Hepatocyte (in vitro differentiated cells): ENCODE data around the gene LGALS3BP. TPM values are rescaled to one million over a fixed set of nuclear protein-coding genes. Genes with fewer than 3 reads are reported as not detected.
"Not testable (repeated sequence)": the region's sequence is repeated elsewhere in the genome, so short reads cannot be mapped to it uniquely, and the experiment has no call there.

ENCODE experiments used
- DNase-seq: peaks from one replicate; pipeline ENCODE4 v3.0.0-alpha.2; 2016; ENCODE audit warnings: low spot score
- H2AFZ ChIP-seq: fragments of 200-600 bp; sonication (generic); 2 replicates; pipeline ENCODE4 v1.6.0; 2016; ENCODE audit warnings: antibody characterized with exemption, mild to moderate bottlenecking
- H3K27ac ChIP-seq: fragments of 200-600 bp; sonication (generic); 2 replicates; pipeline ENCODE4 v1.5.1; 2016; ENCODE audit warnings: mild to moderate bottlenecking
- H3K27me3 ChIP-seq: fragments of 200-600 bp; sonication (generic); 2 replicates; pipeline ENCODE4 v1.6.1; 2016
- H3K36me3 ChIP-seq: fragments of 200-600 bp; sonication (generic); replicated peaks from 2 replicates; pipeline ENCODE4 v1.5.1; 2016; ENCODE audit warnings: low read depth; ENCODE audit not compliant: insufficient read depth
- H3K4me1 ChIP-seq: fragments of 200-600 bp; sonication (generic); 2 replicates; pipeline ENCODE4 v1.5.1; 2016; ENCODE audit warnings: mild to moderate bottlenecking, moderate library complexity; ENCODE audit not compliant: insufficient read depth
- H3K4me2 ChIP-seq: fragments of 200-600 bp; sonication (generic); 2 replicates; pipeline ENCODE4 v1.6.0; 2016
- H3K4me3 ChIP-seq: fragments of 200-600 bp; sonication (generic); 2 replicates; pipeline ENCODE4 v1.5.1; 2016; ENCODE audit warnings: mild to moderate bottlenecking
- H3K79me2 ChIP-seq: fragments of 200-600 bp; sonication (generic); 2 replicates; pipeline ENCODE4 v1.6.0; 2017; ENCODE audit warnings: mild to moderate bottlenecking
- H3K9me2 ChIP-seq: fragments of 200-600 bp; sonication (generic); replicated peaks from 2 replicates; pipeline ENCODE4 v1.6.0; 2017; ENCODE audit warnings: mild to moderate bottlenecking; ENCODE audit not compliant: insufficient read depth
- H3K9me3 ChIP-seq: fragments of 200-600 bp; sonication (generic); 2 replicates; pipeline ENCODE4 v1.5.1; 2016; ENCODE audit warnings: low read depth, mild to moderate bottlenecking
- H4K20me1 ChIP-seq: fragments of 200-600 bp; sonication (generic); 2 replicates; pipeline ENCODE4 v1.6.0; 2016; ENCODE audit warnings: mild to moderate bottlenecking; ENCODE audit not compliant: insufficient read depth, poor library complexity, severe bottlenecking
- EZH2 ChIP-seq: fragments of 200-600 bp; sonication (generic); IDR thresholded peaks from 2 replicates; pipeline ENCODE4 v1.6.1; 2016; ENCODE audit warnings: antibody characterized with exemption, mild to moderate bottlenecking, borderline replicate concordance
- EZH2phosphoT487 ChIP-seq: fragments of 200-600 bp; sonication (generic); IDR thresholded peaks from one replicate; pipeline ENCODE4 v1.6.1; 2018; ENCODE audit warnings: antibody characterized with exemption, mild to moderate bottlenecking, low read depth, moderate library complexity; ENCODE audit not compliant: unreplicated experiment, severe bottlenecking
- WGBS: methylation state at CpG from one replicate; pipeline ENCODE4 v1.1.6; 2016; ENCODE audit warnings: low lambda C conversion rate; ENCODE audit errors: missing lambda C conversion rate; 5-methylcytosine and 5-hydroxymethylcytosine counted together
- polyA plus RNA-seq: library from polyadenylated mRNA; unstranded; fragments of >200 nt; fragmentation: Nextera tagmentation; extraction: Ambion mirVana; gene quantifications from 2 replicates; pipeline ENCODE4 v1.2.1, GENCODE V29; 2016
- total RNA-seq: library from RNA; depleted of rRNA; stranded (reverse); fragments of >200 nt; gene quantifications from 2 replicates; pipeline ENCODE4 v1.2.3, GENCODE V29; 2014
- TF ChIP-seq, protein P1 (sequence below): fragments of 200-600 bp; sonication (generic); IDR thresholded peaks from 2 replicates; pipeline ENCODE4 v1.5.1; 2016; ENCODE audit warnings: antibody characterized with exemption, mild to moderate bottlenecking; ENCODE audit not compliant: poor library complexity

LGALS3BP gene
- total and polyA plus RNA-seq, 2 experiments from 2014 or later = 305 to 787 TPM

DNA sequence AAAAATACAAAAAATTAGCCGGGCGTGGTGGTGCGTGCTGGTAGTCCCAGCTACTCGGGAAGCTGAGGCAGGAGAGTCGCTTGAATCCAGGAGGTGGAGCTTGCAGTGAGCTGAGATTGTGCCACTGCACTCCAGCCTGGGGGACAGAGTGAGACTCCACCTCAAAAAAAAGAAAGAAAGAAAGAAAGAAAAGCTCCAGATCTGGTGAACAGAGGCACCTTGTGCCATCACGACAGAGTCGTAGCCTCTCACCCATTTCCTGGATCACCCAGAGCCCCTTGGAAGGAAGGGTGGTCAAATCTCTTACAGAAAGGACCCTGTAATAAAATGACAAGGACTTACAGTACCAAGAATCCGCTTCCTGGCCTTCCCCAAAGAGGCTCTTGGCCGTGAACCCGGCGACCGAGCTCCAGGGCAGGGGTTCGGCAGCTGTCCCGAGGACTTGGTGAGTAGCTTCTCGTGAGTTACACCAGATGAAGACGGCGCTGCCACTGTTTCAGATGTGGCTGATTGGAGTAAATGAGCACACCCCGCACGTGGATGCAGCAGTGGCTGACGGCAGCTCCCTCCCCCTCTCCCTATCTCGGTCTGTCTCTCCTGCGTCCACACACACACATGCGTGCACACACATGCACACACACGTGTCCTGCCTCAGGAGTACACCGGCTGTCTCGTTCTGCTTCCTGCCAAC is 13.5 kb downstream of the LGALS3BP start:
- WGBS = 90% methylated on average over 25 of the region's 26 CpGs
- DNase-seq = no peak
- no peak for TF ChIP-seq EZH2phosphoT487
- no peak for TF ChIP-seq EZH2
- TF ChIP-seq, protein P1, sequence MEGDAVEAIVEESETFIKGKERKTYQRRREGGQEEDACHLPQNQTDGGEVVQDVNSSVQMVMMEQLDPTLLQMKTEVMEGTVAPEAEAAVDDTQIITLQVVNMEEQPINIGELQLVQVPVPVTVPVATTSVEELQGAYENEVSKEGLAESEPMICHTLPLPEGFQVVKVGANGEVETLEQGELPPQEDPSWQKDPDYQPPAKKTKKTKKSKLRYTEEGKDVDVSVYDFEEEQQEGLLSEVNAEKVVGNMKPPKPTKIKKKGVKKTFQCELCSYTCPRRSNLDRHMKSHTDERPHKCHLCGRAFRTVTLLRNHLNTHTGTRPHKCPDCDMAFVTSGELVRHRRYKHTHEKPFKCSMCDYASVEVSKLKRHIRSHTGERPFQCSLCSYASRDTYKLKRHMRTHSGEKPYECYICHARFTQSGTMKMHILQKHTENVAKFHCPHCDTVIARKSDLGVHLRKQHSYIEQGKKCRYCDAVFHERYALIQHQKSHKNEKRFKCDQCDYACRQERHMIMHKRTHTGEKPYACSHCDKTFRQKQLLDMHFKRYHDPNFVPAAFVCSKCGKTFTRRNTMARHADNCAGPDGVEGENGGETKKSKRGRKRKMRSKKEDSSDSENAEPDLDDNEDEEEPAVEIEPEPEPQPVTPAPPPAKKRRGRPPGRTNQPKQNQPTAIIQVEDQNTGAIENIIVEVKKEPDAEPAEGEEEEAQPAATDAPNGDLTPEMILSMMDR = no peak
- Histone ChIP-seq H3K4me3 (no peak overlapping the region), H3K79me2 (no peaks in the 10 kb centered on the region), H2AFZ (no peak overlapping the region), H3K4me1 (peaks cover 5% of the 10 kb centered on the region), H3K9me2 (no peaks in the 10 kb centered on the region), H3K27ac (no peak overlapping the region), H4K20me1 (no peaks in the 10 kb centered on the region), H3K36me3 (no peaks in the 10 kb centered on the region), H3K27me3 (no peaks in the 10 kb centered on the region), H3K9me3 (no peaks in the 10 kb centered on the region), H3K4me2 (no peak overlapping the region)

DNA sequence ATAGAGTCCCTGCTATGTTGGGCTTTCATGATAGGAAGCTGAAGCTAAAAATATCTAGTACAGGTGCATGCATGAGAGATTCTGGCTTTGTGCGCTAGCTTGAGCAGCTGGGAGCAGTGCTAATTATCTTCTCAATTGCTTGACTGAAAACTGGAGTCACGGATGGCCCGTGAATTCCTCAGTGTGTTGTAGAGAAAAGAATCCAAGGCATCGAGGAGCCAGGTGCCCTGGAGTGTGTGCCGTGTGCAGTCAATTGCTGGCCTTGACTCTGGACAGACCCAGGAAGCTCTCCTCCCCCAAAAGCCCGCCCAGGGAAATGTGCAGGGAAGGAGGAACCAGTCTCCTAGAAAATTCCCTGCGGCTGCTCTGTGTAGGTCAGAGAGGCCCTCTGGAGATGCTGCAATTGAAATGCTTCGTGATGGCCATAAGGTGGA is 14.2 kb downstream of the LGALS3BP start:
- Histone ChIP-seq H4K20me1 (no peaks in the 10 kb centered on the region), H3K27me3 (no peaks in the 10 kb centered on the region), H3K9me2 (no peaks in the 10 kb centered on the region), H3K79me2 (no peaks in the 10 kb centered on the region), H3K27ac (no peak overlapping the region), H2AFZ (no peak overlapping the region), H3K36me3 (no peaks in the 10 kb centered on the region), H3K4me3 (no peak overlapping the region), H3K9me3 (no peaks in the 10 kb centered on the region), H3K4me1 (peaks cover 11% of the 10 kb centered on the region), H3K4me2 (no peak overlapping the region)
- TF ChIP-seq EZH2phosphoT487 (no peak), EZH2 (no peak)
- TF ChIP-seq, protein P1 = no peak
- WGBS = 80% methylated on average over 8 of the region's 8 CpGs
- no peak for DNase-seq

DNA sequence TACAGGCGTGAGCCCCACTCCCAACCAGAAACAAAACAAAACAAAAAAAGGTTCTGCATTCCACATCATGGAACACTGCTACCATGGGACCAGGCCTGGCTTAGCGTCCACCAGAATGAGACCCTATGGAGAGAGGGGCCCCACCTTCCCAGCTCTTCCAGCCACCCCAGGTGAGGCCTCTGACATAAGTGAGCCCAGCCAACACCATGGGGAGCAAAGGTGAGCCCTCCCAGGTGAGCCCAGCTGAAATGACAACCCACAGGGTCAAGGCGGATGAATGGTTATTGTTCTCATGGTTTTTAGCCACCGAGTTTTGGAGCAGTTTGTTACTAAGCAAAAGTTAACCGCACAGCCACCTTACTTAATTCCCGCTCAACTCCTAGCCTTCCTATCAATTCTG is 16.3 kb downstream of the LGALS3BP start:
- no peaks in the 10 kb centered on the region for H3K9me2 ChIP-seq
- no peak overlapping the region for H3K4me3 ChIP-seq
- H3K9me3 ChIP-seq = no peaks in the 10 kb centered on the region
- peak overlapping the region; percentile 88 for H3K27ac ChIP-seq
- H3K79me2 ChIP-seq = no peaks in the 10 kb centered on the region
- H4K20me1 ChIP-seq = no peaks in the 10 kb centered on the region
- no peaks in the 10 kb centered on the region for H3K36me3 ChIP-seq
- H3K4me2 ChIP-seq = no peak overlapping the region
- peaks cover 18% of the 10 kb centered on the region for H3K4me1 ChIP-seq
- TF ChIP-seq, protein P1 = no peak
- TF ChIP-seq EZH2 (no peak), EZH2phosphoT487 (no peak)
- WGBS = 91% methylated on average over 6 of the region's 6 CpGs
- DNase-seq = no peak
- H2AFZ ChIP-seq = no peak overlapping the region
- H3K27me3 ChIP-seq = no peaks in the 10 kb centered on the region

DNA sequence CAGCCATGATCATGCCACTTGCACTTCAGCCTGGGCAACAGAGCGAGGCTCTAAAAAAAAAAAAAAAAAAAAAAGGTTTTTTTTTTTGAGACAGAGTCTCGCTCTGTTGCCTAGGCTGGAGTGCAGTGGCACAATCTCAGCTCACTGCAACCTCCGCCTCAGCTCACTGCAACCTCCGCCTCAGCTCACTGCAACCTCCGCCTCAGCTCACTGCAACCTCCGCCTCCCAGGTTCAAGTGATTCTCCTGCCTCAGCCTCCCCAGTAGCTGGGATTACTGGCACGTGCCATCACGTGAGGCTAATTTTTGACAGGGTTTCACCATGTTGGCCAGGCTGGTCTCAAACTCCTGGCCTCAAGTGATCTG is 16.8 kb downstream of the LGALS3BP start:
- H3K4me1 ChIP-seq = peaks cover 22% of the 10 kb centered on the region
- peak overlapping the region; percentile 88 for H3K27ac ChIP-seq
- H3K4me3 ChIP-seq, H4K20me1 ChIP-seq, H3K9me3 ChIP-seq, H2AFZ ChIP-seq, H3K36me3 ChIP-seq, H3K79me2 ChIP-seq, H3K9me2 ChIP-seq, DNase-seq, H3K4me2 ChIP-seq, H3K27me3 ChIP-seq: not testable (repeated sequence)
- 98% methylated on average over 5 of the region's 8 CpGs for WGBS
